GM10266 (cell line): Measurements from ENCODE around the gene SYTL5.

Experiments
- DNase-seq: peaks from one replicate; pipeline ENCODE4 v3.0.0; 2012; ENCODE audit errors: extremely low spot score
- CTCF ChIP-seq: IDR thresholded peaks from 2 replicates; pipeline ENCODE4 v1.5.1; 2012; ENCODE audit warnings: mild to moderate bottlenecking, low read depth; ENCODE audit not compliant: control insufficient read depth, insufficient read depth; ENCODE audit errors: missing control alignments

SYTL5 gene

GRCh38 chrX:38069991-38070390 is 63.6 kb downstream of the SYTL5 start:
- TF ChIP-seq CTCF, result no peak
- DNase-seq, result no peak

GRCh38 chrX:38079463-38079862 is 73.1 kb downstream of the SYTL5 start:
- no peak for TF ChIP-seq CTCF

GRCh38 chrX:38080808-38081207 is 74.5 kb downstream of the SYTL5 start:
- no peak for DNase-seq
- TF ChIP-seq CTCF, result no peak

More at GRCh38 chrX:38079463-38079862, 73.1 kb downstream of the SYTL5 start:
- no peak for DNase-seq

GRCh38 chrX:38081909-38082308 is 75.6 kb downstream of the SYTL5 start:
- no peak for TF ChIP-seq CTCF

GRCh38 chrX:38082309-38082708 is 76.0 kb downstream of the SYTL5 start:
- TF ChIP-seq CTCF, result no peak
- no peak for DNase-seq

More at GRCh38 chrX:38081909-38082308, 75.6 kb downstream of the SYTL5 start:
- DNase-seq, result no peak

GRCh38 chrX:38085813-38086212 is 79.5 kb downstream of the SYTL5 start:
- DNase-seq, result no peak
- no peak for TF ChIP-seq CTCF

GRCh38 chrX:38086451-38087215 is 80.3 kb downstream of the SYTL5 start:
- no peak for TF ChIP-seq CTCF
- DNase-seq, result no peak
